ENCODE data around the gene OR2A5.
"Not testable (repeated sequence)": the region's sequence is repeated elsewhere in the genome, so short reads cannot be mapped to it uniquely, and the experiment has no call there.

The OR2A5 gene, protein sequence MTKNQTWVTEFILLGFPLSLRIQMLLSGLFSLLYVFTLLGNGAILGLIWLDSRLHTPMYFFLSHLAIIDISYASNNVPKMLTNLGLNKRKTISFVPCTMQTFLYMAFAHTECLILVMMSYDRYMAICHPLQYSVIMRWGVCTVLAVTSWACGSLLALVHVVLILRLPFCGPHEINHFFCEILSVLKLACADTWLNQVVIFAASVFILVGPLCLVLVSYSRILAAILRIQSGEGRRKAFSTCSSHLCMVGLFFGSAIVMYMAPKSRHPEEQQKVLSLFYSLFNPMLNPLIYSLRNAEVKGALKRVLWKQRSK

DNA sequence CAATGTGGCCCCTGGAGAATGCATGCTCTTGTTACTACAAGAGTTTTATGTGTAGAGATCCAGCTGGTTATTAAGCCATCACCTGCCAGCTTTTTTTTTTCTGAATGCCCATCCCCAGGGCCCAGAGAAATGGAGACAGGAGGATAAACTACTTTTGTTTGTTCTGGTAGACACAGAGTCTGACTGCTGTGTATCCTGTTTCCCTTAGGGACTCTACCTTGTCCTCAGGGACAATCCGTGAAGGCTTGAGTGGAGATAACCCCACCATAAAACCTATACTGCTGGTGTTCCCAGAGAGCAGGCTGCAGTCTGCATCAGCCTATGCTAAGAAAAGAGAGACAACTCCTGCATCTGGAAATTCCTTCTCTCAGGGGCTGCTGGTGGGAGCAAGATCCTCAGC lies at the start of gene OR2A5:
Gene OR2A5 (plus strand): TSS at position 301 of the 400 bp plus-strand sequence. CDS start 1,454 bp downstream, outside the sequence.
- peaks cover 13 to 17% of the 10 kb centered on the region in 2 donors for H3K27me3 Mint-ChIP-seq
- H3K9me3 Mint-ChIP-seq, result no peaks in the 10 kb centered on the region

DNA sequence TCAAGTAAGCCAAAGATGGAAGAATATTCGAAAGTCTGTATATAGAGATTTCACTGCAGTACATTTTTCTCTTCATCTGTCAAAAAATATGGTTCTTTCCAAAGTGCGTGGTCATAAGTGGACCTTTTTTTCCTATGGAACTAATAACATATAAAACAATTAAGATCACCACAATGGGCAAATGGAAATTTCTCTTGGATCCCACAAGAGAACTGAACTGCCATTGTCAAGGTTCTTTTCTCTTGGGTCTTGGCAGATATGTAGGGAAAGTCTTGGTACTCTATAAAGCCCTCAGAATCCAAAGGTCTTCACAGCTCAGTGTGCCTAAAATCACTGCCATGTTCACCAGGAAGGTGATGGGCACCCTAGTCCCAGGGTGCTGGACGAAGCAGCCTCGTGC lies 48.7 kb upstream of the OR2A5 start, which contains the start of gene OR6B1:
Gene OR6B1 (plus strand): TSS at position 301 of the 400 bp plus-strand sequence. CDS start 3,677 bp downstream, outside the sequence.
- H3K27ac Mint-ChIP-seq, result no peak within 1 kb of the TSS
- DNase-seq (no peak), ATAC-seq (replicated peaks) (no peak)
- no peaks in the 10 kb centered on the region for H3K9me3 Mint-ChIP-seq
- H3K36me3 Mint-ChIP-seq, result no peaks in the 10 kb centered on the region
- no peak within 1 kb of the TSS for H3K4me3 Mint-ChIP-seq
- peaks cover 0 to 6% of the 10 kb centered on the region in 2 donors for H3K27me3 Mint-ChIP-seq
- no peaks in the 10 kb centered on the region for H3K4me1 Mint-ChIP-seq

More for the DNA sequence above, at the start of gene OR2A5:
- ATAC-seq (replicated peaks) (no peak), DNase-seq (no peak)
- H3K4me3 Mint-ChIP-seq, result no peak within 1 kb of the TSS
- H3K27ac Mint-ChIP-seq, result no peak within 1 kb of the TSS
- no peaks in the 10 kb centered on the region for H3K4me1 Mint-ChIP-seq
- H3K36me3 Mint-ChIP-seq, result no peaks in the 10 kb centered on the region

DNA sequence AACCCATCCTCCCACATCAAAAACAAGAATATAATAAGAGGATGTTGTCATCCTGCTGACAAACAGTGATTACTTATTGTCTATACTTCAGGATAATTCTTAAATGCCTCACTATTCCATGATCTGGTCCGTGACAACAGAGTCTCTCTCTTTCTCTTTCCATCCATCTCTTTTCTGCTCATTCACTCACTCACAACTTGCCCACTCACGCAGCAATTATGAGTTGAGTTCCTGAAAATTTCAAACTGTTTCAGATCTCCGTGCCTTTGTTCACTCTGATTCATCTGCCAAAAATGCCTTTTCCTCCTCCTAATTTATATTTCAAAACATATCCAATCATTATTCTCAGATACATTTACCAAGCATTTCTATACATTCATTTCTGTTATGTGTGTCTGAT lies 47.2 kb upstream of the OR2A5 start:
- H3K27me3 Mint-ChIP-seq, result peaks cover 0 to 6% of the 10 kb centered on the region in 2 donors
- DNase-seq, result no peak
- ATAC-seq (replicated peaks), result no peak
- H3K4me3 Mint-ChIP-seq, result no peak overlapping the region
- H3K9me3 Mint-ChIP-seq, result no peaks in the 10 kb centered on the region
- no peak overlapping the region for H3K27ac Mint-ChIP-seq
- no peaks in the 10 kb centered on the region for H3K4me1 Mint-ChIP-seq
- no peaks in the 10 kb centered on the region for H3K36me3 Mint-ChIP-seq

DNA sequence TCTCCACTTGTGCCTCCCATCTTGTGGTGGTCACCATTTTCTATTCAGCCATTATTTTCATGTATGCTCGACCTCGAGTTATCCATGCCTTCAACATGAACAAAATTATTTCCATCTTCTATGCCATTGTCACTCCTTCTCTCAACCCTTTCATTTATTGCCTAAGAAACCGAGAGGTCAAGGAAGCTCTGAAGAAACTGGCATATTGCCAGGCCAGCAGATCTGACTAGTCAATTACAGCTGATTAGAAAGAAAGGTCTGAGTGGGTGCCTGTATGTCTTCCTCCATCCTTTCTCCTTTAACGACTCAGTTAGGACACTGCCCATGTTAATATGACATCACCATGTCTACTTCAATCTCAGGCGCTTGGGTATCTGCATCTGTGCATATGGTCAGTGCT lies 44.0 kb upstream of the OR2A5 start:
- no peak overlapping the region for H3K4me3 Mint-ChIP-seq
- no peak for ATAC-seq (replicated peaks)
- H3K36me3 Mint-ChIP-seq, result peaks cover 0 to 3% of the 10 kb centered on the region in 2 donors
- H3K27me3 Mint-ChIP-seq, result peaks cover 0 to 6% of the 10 kb centered on the region in 2 donors
- H3K9me3 Mint-ChIP-seq, result peaks cover 9 to 14% of the 10 kb centered on the region in 2 donors
- DNase-seq, result no peak
- no peaks in the 10 kb centered on the region for H3K4me1 Mint-ChIP-seq
- no peak overlapping the region for H3K27ac Mint-ChIP-seq

DNA sequence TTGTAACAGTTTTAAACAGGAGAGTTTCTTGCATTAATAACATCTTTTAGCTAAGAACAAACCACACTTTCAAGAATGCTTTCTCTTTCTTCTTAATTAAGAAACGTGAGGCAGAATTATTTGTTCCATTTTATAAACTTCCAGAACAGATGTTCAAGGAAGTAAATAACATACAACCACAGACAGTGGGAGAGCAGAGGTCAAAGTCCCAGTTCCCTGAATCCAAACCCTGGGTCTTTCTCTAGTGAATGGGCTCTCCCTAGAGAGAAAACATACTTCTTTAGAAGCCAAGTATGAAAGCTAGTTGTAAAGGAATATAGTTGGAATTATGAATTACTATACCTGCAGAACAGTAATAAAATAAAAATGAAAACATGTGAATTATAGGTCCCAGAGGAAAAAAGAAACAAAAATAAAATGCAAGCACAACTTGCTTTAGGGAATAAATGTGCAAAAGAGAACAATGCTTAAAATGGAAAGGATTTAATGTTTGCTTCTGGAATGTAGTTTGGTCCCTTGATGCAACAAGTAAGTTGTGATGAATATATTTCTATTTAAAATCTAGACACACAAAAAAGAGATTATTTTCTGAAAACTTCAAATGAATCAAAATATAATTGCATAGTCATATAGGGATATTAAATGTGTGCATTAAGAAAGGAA lies 42.6 kb upstream of the OR2A5 start:
- H3K27ac Mint-ChIP-seq, result no peak overlapping the region
- peaks cover 0 to 3% of the 10 kb centered on the region in 2 donors for H3K36me3 Mint-ChIP-seq
- H3K4me3 Mint-ChIP-seq, result no peak overlapping the region
- ATAC-seq (replicated peaks) (no peak), DNase-seq (no peak)
- peaks cover 0 to 6% of the 10 kb centered on the region in 2 donors for H3K27me3 Mint-ChIP-seq
- no peaks in the 10 kb centered on the region for H3K4me1 Mint-ChIP-seq
- H3K9me3 Mint-ChIP-seq, result peaks cover 15 to 18% of the 10 kb centered on the region in 2 donors

DNA sequence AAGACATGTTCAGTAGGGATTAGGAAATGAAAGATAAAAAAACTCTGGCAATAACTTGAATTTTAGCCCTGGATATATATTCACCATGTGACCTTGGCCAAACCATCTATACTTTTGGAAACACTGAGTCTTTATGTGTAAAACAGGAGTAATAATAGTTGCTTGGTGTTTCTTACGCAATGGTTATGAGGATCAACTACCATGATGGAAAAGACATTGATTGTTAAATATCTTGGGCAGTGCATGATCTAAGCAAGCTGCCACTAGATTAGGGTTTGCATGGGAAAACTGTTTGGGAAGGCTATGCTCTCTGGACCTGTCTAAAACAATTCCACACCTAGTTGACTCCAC lies 42.1 kb upstream of the OR2A5 start:
- H3K4me1 Mint-ChIP-seq, result no peaks in the 10 kb centered on the region
- H3K27me3 Mint-ChIP-seq, result peaks cover 0 to 6% of the 10 kb centered on the region in 2 donors
- no peak overlapping the region for H3K4me3 Mint-ChIP-seq
- no peak for DNase-seq
- ATAC-seq (replicated peaks), result no peak
- H3K36me3 Mint-ChIP-seq, result peaks cover 0 to 3% of the 10 kb centered on the region in 2 donors
- peaks cover 15 to 18% of the 10 kb centered on the region in 2 donors for H3K9me3 Mint-ChIP-seq
- H3K27ac Mint-ChIP-seq, result no peak overlapping the region

DNA sequence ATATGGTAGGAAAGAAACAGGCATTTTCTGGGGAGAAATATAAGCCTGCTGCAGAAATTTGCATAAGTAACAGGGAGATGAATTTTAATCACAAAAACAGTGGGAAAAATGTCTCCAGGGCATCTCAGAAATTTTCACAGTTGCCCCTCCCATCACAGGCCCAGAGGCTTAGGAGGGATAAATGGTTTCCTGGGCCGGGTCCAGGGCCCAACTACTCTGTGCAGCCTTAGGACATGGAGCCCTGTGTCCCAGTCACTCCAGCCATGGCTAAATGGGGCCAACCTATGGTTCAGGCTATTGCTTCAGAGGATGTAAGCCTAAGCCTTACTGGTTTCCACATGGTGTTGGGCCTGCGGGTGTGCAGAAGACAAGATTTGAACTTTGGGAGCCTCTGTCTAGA lies 39.4 kb upstream of the OR2A5 start:
- no peak for ATAC-seq (replicated peaks)
- H3K27ac Mint-ChIP-seq, result no peak overlapping the region
- H3K4me1 Mint-ChIP-seq, result no peaks in the 10 kb centered on the region
- peaks cover 15 to 18% of the 10 kb centered on the region in 2 donors for H3K9me3 Mint-ChIP-seq
- H3K36me3 Mint-ChIP-seq, result peaks cover 0 to 3% of the 10 kb centered on the region in 2 donors
- peaks cover 0 to 3% of the 10 kb centered on the region in 2 donors for H3K27me3 Mint-ChIP-seq
- DNase-seq, result no peak
- no peak overlapping the region for H3K4me3 Mint-ChIP-seq

DNA sequence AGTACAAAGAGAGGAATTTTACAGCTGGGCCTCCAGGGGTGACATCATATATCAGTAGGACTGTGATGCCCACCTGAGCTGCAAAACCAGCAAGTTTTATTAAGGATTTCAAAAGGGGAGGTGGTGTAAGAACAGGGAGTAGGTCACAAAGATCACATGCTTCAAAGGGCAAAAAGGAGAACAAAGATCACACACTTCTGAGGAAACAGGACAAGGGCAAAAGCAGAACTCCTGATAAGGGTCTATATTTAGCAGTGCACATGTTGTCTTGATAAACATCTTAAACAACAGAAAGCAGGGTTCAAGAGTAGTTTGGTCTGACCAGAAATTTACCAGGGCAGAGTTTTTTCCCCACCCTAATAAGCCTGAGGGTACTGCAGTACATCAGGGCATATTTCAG lies 38.7 kb upstream of the OR2A5 start:
- not testable (repeated sequence) for H3K27ac Mint-ChIP-seq; H3K36me3 Mint-ChIP-seq; H3K4me3 Mint-ChIP-seq; DNase-seq; H3K27me3 Mint-ChIP-seq; ATAC-seq (replicated peaks); H3K4me1 Mint-ChIP-seq
- peaks cover 15 to 18% of the 10 kb centered on the region in 2 donors for H3K9me3 Mint-ChIP-seq

DNA sequence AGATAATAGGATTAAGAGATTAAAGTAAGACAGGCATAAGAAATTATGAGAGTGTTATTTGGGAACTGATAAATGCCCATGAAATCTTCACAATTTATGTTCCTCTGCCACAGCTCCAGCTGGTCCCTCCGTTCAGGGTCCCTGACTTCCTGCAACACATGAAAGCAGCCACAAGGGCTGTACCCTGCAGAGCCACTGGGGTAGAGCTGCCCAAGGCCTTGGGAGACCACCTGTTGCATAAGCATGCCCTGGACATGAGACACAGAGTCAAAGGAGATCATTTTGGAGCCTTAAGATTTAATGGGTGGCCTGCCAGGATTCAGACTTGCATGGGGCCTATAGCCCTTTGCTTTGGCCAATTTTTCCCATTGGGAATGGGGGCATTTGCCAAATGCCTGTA lies 37.9 kb upstream of the OR2A5 start:
- H3K4me3 Mint-ChIP-seq; ATAC-seq (replicated peaks); H3K4me1 Mint-ChIP-seq; H3K27me3 Mint-ChIP-seq; DNase-seq; H3K36me3 Mint-ChIP-seq; H3K27ac Mint-ChIP-seq: not testable (repeated sequence)
- peaks cover 18 to 19% of the 10 kb centered on the region in 2 donors for H3K9me3 Mint-ChIP-seq

DNA sequence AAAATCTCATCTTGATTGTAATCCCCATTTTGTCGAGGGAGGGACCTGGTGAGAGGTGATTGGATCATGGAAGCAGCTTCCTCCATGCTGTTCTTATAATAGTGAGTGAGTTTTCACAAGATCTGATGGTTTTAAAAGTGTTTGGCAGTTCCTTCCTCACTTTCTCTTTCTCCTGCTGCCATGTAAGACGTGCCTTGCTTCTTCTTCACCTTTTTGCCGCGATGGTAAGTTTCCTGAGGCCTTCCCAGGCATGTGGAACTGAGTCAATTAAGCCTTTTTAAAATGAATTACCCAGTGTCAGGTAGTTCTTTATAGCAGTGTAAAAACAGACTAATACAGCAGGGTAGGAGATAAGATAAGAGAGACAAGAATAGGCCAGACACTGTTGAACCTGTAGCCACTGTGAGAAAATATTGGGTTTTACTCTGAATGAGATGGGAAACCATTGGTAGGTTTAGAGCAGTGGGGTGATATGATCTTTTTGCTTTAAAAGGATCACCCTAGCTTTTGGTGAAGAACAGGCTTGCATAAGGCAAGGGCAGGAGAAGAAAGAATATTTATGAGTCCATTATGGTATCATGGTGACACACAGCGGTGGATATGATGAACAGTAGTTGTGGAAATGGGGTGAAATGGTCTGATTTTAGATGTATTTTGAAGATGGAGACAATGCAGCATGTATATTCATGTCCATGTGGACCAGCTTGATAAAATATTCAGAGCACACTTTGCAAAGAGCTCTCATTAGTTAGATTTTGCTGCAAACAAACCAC lies 37.1 kb upstream of the OR2A5 start:
- Mint-ChIP-seq H3K4me3 (no peak overlapping the region), H3K27ac (no peak overlapping the region), H3K9me3 (peaks cover 18 to 19% of the 10 kb centered on the region in 2 donors), H3K36me3 (peaks cover 0 to 3% of the 10 kb centered on the region in 2 donors), H3K27me3 (peaks cover 0 to 5% of the 10 kb centered on the region in 2 donors), H3K4me1 (no peaks in the 10 kb centered on the region)
- DNase-seq (no peak), ATAC-seq (replicated peaks) (no peak)

DNA sequence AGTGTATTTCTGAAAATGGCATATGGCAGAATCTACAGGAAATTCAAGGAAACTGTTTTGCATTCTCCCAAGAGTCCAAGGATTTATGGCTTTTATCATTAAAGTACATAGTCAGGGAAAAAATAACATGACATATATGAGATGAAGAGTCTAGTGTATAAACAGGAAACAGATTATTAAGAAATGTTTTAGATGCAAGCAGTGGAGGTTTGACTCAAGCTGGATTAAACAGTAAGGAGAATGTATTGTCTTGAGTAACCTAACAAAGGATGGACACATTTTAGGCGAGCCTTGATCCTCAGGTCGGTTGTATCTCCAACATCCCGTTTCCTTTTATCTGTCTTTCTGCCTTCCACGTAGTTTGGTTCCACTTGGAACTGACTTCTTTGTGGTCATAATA lies 30.7 kb upstream of the OR2A5 start:
- Mint-ChIP-seq H3K4me1 (no peaks in the 10 kb centered on the region), H3K9me3 (peaks cover 3 to 7% of the 10 kb centered on the region in 2 donors), H3K4me3 (no peak overlapping the region), H3K27me3 (peaks cover 0 to 10% of the 10 kb centered on the region in 2 donors), H3K36me3 (no peaks in the 10 kb centered on the region), H3K27ac (no peak overlapping the region)
- DNase-seq (no peak), ATAC-seq (replicated peaks) (no peak)

DNA sequence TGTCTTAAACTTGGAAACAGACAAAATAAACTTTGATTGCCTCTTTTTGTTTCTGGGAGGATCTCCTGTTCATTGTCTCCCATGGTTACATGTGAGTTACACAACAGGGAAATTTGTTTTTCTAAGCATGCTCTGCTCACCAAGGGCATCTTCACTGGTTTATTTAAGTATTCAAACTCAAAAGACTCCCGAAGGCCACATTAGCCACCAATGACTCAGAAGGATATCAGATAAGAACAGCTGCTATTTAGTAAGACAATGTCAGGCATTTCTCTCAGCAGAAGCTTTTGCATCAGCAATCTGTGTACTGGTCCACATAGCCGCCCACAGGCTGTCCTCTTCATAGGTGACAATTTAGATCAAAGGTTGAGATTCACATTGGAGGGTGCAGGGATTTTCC lies 29.3 kb upstream of the OR2A5 start:
- ATAC-seq (replicated peaks) (no peak), DNase-seq (no peak)
- no peaks in the 10 kb centered on the region for H3K36me3 Mint-ChIP-seq
- peaks cover 3 to 7% of the 10 kb centered on the region in 2 donors for H3K9me3 Mint-ChIP-seq
- H3K27me3 Mint-ChIP-seq, result peaks cover 0 to 10% of the 10 kb centered on the region in 2 donors
- no peaks in the 10 kb centered on the region for H3K4me1 Mint-ChIP-seq
- H3K27ac Mint-ChIP-seq, result no peak overlapping the region
- no peak overlapping the region for H3K4me3 Mint-ChIP-seq

DNA sequence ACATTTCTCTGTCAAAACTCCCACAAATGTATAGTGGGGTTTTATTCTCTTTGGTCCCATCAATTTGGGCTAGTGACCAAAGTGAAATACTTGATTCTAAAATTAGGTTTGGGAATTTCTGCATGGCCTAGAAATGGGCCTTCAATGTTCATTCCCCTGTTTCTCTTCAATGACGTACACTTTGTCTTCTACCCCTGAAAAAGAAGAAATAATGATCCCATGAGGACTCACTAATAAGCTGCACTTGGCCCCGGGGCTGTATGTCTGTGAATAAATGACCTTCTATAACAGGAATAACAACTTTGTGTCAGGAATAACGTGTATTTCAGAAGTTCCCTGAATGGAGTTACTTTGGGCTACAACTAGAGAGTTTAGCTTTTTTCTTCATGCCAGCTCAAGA lies 28.4 kb upstream of the OR2A5 start:
- Mint-ChIP-seq H3K4me3 (no peak overlapping the region), H3K27ac (no peak overlapping the region), H3K4me1 (no peaks in the 10 kb centered on the region), H3K36me3 (no peaks in the 10 kb centered on the region), H3K9me3 (peaks cover 3 to 4% of the 10 kb centered on the region in 2 donors), H3K27me3 (peaks cover 0 to 5% of the 10 kb centered on the region in 2 donors)
- ATAC-seq (replicated peaks) (no peak), DNase-seq (no peak)

DNA sequence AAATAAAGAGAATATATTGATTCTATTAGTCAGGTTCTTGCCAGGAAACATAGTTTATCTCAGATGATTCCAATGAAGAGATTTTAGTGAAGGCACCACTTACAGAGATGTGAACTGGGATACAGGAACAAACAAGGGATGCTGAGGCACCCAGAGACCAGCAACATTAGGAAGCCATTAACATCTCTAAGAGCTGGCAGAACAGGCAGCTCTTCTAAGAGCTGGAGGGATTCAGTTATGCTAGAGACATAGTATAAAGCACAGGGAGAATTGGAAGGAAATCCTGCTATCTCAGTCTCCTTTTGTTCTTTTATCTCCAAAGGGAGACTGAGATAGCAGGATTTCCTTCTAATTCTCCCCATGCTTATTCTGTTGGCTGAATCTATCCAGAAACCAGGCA lies 26.6 kb upstream of the OR2A5 start:
- no peak for ATAC-seq (replicated peaks)
- DNase-seq, result no peak
- Mint-ChIP-seq H3K27me3 (peaks cover 0 to 5% of the 10 kb centered on the region in 2 donors), H3K4me3 (no peak overlapping the region), H3K4me1 (no peaks in the 10 kb centered on the region), H3K9me3 (peaks cover 3% of the 10 kb centered on the region in 2 donors), H3K36me3 (no peaks in the 10 kb centered on the region), H3K27ac (no peak overlapping the region)

Measured in stimulated activated naive B cell treated with anti-CD40 and anti-IgM and Interleukin-4, amounts not matched to agents 10 μg/mL and 1 μg/mL and 100 μg/mL, for 72 hours (primary cell).